HCT116 (cell line): Measurements from ENCODE around the gene PFKP.

ENCODE experiments used
- CTCF ChIP-seq, 3 experiments: fragments of 200-600 bp in 1 of 3; sonication (generic) in 1 of 3; IDR thresholded peaks in 2 of 3; conservative IDR thresholded peaks in 1 of 3; 2 replicates each; pipeline ENCODE4 v1.5.1; 2012 to 2017; ENCODE audit warnings: low read depth in 2 of 3, low read length in 2 of 3, antibody characterized with exemption in 1 of 3, borderline replicate concordance in 1 of 3, control low read depth in 1 of 3, mild to moderate bottlenecking in 1 of 3, mixed read lengths in 1 of 3, mixed run types in 1 of 3, moderate library complexity in 1 of 3; ENCODE audit not compliant: insufficient read depth in 1 of 3
- EZH2 ChIP-seq: fragments of 200-600 bp; sonication (generic); IDR thresholded peaks from 2 replicates; pipeline ENCODE4 v1.6.1; 2017; ENCODE audit warnings: antibody characterized with exemption, mixed run types
- EZH2phosphoT487 ChIP-seq: fragments of 200-600 bp; IDR thresholded peaks from 2 replicates; pipeline ENCODE4 v1.6.1; 2018; ENCODE audit warnings: antibody characterized with exemption, borderline replicate concordance
- POLR2A ChIP-seq: IDR thresholded peaks from 2 replicates; pipeline ENCODE4 v1.7.0; 2011; ENCODE audit warnings: borderline replicate concordance; ENCODE audit not compliant: insufficient read depth, insufficient read length; ENCODE audit errors: extremely low read depth
- REST ChIP-seq: IDR thresholded peaks from 2 replicates; pipeline ENCODE4 v1.6.1; 2012; ENCODE audit warnings: low read depth
- SP1 ChIP-seq: IDR thresholded peaks from 2 replicates; pipeline ENCODE4 v1.6.1; 2012; ENCODE audit warnings: low read depth
- YY1 ChIP-seq: IDR thresholded peaks from 2 replicates; pipeline ENCODE4 v1.6.1; 2011; ENCODE audit warnings: low read length, low read depth, moderate library complexity, mild to moderate bottlenecking; ENCODE audit not compliant: insufficient replicate concordance; ENCODE audit errors: extremely low read depth
- ZNF274 ChIP-seq: fragments of 200-500 bp; sonication (Bioruptor generic); IDR thresholded peaks from 2 replicates; pipeline ENCODE4 v1.6.1; 2014; ENCODE audit warnings: mild to moderate bottlenecking, low read depth, low read length, inconsistent platforms

- TF ChIP-seq CTCF (IDR thresholded peaks at IDR 0.05 in 2 of 3, conservative IDR thresholded peaks at IDR 0.05 in 1 of 3; ENCODE audit: borderline replicate concordance in 1 of 3, insufficient read depth in 1 of 3, low read depth in 2 of 3, low read length in 2 of 3) (no peak), REST (no peak), POLR2A (no peak), EZH2phosphoT487 (no peak), EZH2 (no peak), YY1 (no peak), SP1 (no peak), ZNF274 (no peak)
Measured at GRCh38 chr10:3126249-3126648, 58.9 kb downstream of the PFKP start.
